Smooth muscle cell (in vitro differentiated cells): ENCODE results near the gene TNFAIP8L3. TPM values are rescaled to one million over a fixed set of nuclear protein-coding genes. Genes with fewer than 3 reads are reported as not detected.

Experiments used
- DNase-seq: peaks from one replicate; lab custom pipeline; 2025; ENCODE audit not compliant: unreplicated experiment; lab: John Stamatoyannopoulos, UW
- H2AFZ ChIP-seq: fragments of 200-600 bp; sonication (generic); 2 replicates; pipeline ENCODE4 v1.6.0; 2016; ENCODE audit warnings: antibody characterized with exemption, low read depth, mild to moderate bottlenecking
- H3F3A ChIP-seq: fragments of 200-600 bp; sonication (generic); 2 replicates; pipeline ENCODE4 v1.6.0; 2017; ENCODE audit warnings: antibody characterized with exemption, low read depth
- H3K27ac ChIP-seq: fragments of 200-600 bp; sonication (generic); 2 replicates; pipeline ENCODE4 v1.5.1; 2016; ENCODE audit warnings: low read depth, mild to moderate bottlenecking
- H3K27me3 ChIP-seq: fragments of 200-600 bp; sonication (generic); 2 replicates; pipeline ENCODE4 v1.6.1; 2016; ENCODE audit warnings: low read depth, mild to moderate bottlenecking
- H3K36me3 ChIP-seq: fragments of 200-600 bp; sonication (generic); 2 replicates; pipeline ENCODE4 v1.5.1; 2016; ENCODE audit warnings: low read depth
- H3K4me1 ChIP-seq: fragments of 200-600 bp; sonication (generic); 2 replicates; pipeline ENCODE4 v1.5.1; 2016; ENCODE audit warnings: low read depth
- H3K4me2 ChIP-seq: fragments of 200-600 bp; sonication (generic); 2 replicates; pipeline ENCODE4 v1.6.0; 2016; ENCODE audit warnings: mild to moderate bottlenecking
- H3K4me3 ChIP-seq: fragments of 200-600 bp; sonication (generic); 2 replicates; pipeline ENCODE4 v1.5.1; 2016; ENCODE audit warnings: mild to moderate bottlenecking
- H3K79me2 ChIP-seq: fragments of 200-600 bp; sonication (generic); 2 replicates; pipeline ENCODE4 v1.6.0; 2016; ENCODE audit warnings: low read depth, mild to moderate bottlenecking
- H3K9ac ChIP-seq: fragments of 200-600 bp; sonication (generic); 2 replicates; pipeline ENCODE4 v1.6.0; 2016; ENCODE audit warnings: low read depth
- H3K9me3 ChIP-seq: fragments of 200-600 bp; sonication (generic); replicated peaks from 2 replicates; pipeline ENCODE4 v1.5.1; 2016; ENCODE audit warnings: low read depth
- H4K20me1 ChIP-seq: fragments of 200-600 bp; sonication (generic); 2 replicates; pipeline ENCODE4 v1.6.0; 2016; ENCODE audit warnings: low read depth
- WGBS: methylation state at CpG from one replicate; pipeline ENCODE4 v1.1.7; 2016; ENCODE audit warnings: low lambda C conversion rate; 5-methylcytosine and 5-hydroxymethylcytosine counted together
- polyA plus RNA-seq: library from polyadenylated mRNA; unstranded; fragments of >200 nt; fragmentation: Nextera tagmentation; extraction: Ambion mirVana; gene quantifications from 2 replicates; pipeline ENCODE4 v1.2.1, GENCODE V29; 2016
- total RNA-seq: library from RNA; depleted of rRNA; stranded (reverse); fragments of >200 nt; gene quantifications from 2 replicates; pipeline ENCODE4 v1.2.3, GENCODE V29; 2014
- TF ChIP-seq, protein P1 (sequence below): fragments of 200-600 bp; sonication (generic); IDR thresholded peaks from 2 replicates; pipeline ENCODE4 v1.5.1; 2017; ENCODE audit warnings: borderline replicate concordance, mild to moderate bottlenecking, antibody characterized with exemption; ENCODE audit not compliant: insufficient read depth, poor library complexity, severe bottlenecking

The TNFAIP8L3 gene
- total and polyA plus RNA-seq, 2 experiments from 2014 or later = not detected

DNA sequence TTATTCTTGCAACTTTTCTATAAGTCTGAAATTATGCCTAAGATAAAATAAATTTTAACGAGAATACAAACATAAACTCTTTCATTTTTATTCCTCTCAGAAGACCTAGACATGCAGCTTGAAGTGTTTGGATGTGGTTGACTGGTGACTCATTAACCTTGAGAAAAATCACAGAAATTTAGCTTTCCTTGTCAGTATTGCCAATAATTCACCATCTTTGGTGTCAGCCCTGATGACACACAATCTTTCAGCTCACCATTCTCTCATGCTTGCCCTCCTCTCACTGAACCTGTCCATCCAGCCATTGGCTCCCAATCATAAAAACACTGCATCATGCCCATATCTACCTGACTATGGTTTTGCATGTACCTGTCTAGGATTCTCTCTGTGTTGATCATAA lies 22.6 kb upstream of the TNFAIP8L3 start:
- no peaks in the 10 kb centered on the region for H3K27me3 ChIP-seq
- H3K4me3 ChIP-seq = no peak overlapping the region
- H3K79me2 ChIP-seq = no peaks in the 10 kb centered on the region
- 89% methylated on average over 1 of the region's 1 CpG for WGBS
- no peak overlapping the region for H3K4me2 ChIP-seq
- H2AFZ ChIP-seq = no peak overlapping the region
- TF ChIP-seq, protein P1, sequence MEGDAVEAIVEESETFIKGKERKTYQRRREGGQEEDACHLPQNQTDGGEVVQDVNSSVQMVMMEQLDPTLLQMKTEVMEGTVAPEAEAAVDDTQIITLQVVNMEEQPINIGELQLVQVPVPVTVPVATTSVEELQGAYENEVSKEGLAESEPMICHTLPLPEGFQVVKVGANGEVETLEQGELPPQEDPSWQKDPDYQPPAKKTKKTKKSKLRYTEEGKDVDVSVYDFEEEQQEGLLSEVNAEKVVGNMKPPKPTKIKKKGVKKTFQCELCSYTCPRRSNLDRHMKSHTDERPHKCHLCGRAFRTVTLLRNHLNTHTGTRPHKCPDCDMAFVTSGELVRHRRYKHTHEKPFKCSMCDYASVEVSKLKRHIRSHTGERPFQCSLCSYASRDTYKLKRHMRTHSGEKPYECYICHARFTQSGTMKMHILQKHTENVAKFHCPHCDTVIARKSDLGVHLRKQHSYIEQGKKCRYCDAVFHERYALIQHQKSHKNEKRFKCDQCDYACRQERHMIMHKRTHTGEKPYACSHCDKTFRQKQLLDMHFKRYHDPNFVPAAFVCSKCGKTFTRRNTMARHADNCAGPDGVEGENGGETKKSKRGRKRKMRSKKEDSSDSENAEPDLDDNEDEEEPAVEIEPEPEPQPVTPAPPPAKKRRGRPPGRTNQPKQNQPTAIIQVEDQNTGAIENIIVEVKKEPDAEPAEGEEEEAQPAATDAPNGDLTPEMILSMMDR = no peak
- DNase-seq = no peak
- H3K36me3 ChIP-seq = no peaks in the 10 kb centered on the region
- H4K20me1 ChIP-seq = no peaks in the 10 kb centered on the region
- H3K9me3 ChIP-seq = no peaks in the 10 kb centered on the region
- H3K4me1 ChIP-seq = no peaks in the 10 kb centered on the region
- H3K27ac ChIP-seq = no peak overlapping the region
- H3F3A ChIP-seq = no peaks in the 10 kb centered on the region
- H3K9ac ChIP-seq = no peak overlapping the region

DNA sequence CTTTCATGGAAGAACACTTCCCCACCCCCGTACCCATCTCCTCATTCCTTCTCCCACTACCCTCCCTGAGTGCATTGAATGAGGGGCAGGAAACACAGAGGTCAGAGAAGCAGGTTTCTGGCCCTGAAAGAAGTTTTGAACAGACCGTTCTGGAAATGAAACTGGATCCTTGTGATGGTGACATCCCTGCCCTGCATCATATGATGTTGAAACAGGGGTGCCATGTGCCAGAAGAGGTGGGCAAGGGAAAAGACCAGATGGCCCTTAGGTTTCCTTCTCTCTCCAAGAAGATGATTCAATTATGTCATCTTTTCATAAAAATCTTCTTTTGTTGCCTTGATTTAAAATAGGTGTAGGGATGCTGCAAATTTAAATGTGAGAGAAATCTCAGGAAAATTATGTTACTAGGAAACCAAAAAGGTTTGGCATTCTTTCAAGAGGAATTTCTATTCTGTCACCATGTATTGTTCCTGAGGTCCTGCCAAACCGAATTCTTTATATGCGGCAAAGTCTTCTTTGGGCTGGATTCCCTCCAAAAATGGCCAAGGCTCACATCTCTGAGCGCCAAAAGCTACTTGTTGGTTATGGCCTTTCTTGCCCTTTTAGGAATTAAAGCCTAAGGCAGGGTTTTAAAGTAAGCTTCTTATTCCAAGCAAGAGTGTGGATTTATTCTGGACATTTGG lies 19.9 kb upstream of the TNFAIP8L3 start:
- 79% methylated on average over 5 of the region's 5 CpGs for WGBS
- no peak for DNase-seq

DNA sequence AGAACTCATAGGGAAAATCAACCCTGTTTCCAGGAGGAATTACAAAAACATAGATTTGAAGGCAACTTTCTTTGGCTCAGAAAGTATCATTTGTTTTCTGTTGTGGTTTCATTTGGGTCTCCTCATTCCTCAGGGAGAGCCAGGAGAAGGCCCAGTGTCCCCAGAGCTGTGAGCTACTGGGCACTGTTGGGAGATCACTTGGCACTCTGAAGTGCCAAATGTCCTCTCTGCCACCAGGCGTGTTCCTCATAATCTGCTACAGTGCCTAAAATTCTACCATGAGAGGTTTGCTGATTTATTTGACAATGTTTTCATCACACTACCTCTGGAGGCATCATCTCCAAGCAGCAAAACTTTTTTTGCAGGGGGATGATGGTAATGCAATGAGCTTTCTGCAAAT lies 17.4 kb upstream of the TNFAIP8L3 start:
- Histone ChIP-seq H2AFZ (no peak overlapping the region), H3F3A (no peaks in the 10 kb centered on the region), H3K79me2 (no peaks in the 10 kb centered on the region), H3K9me3 (no peaks in the 10 kb centered on the region), H3K27me3 (no peaks in the 10 kb centered on the region), H3K27ac (no peak overlapping the region), H3K4me2 (no peak overlapping the region), H3K9ac (no peak overlapping the region), H3K4me3 (no peak overlapping the region), H3K36me3 (no peaks in the 10 kb centered on the region), H4K20me1 (no peaks in the 10 kb centered on the region), H3K4me1 (no peaks in the 10 kb centered on the region)
- no peak for DNase-seq
- WGBS = 96% methylated on average over 1 of the region's 1 CpG
- TF ChIP-seq, protein P1 = no peak

More for the DNA sequence above, 19.9 kb upstream of the TNFAIP8L3 start:
- H3K9me3 ChIP-seq = no peaks in the 10 kb centered on the region
- no peak overlapping the region for H3K4me3 ChIP-seq
- no peaks in the 10 kb centered on the region for H4K20me1 ChIP-seq
- no peaks in the 10 kb centered on the region for H3K4me1 ChIP-seq
- no peak overlapping the region for H3K9ac ChIP-seq
- TF ChIP-seq, protein P1 = no peak
- no peaks in the 10 kb centered on the region for H3F3A ChIP-seq
- H3K36me3 ChIP-seq = no peaks in the 10 kb centered on the region
- H3K27ac ChIP-seq = no peak overlapping the region
- no peaks in the 10 kb centered on the region for H3K79me2 ChIP-seq
- no peak overlapping the region for H3K4me2 ChIP-seq
- H2AFZ ChIP-seq = no peak overlapping the region
- no peaks in the 10 kb centered on the region for H3K27me3 ChIP-seq

DNA sequence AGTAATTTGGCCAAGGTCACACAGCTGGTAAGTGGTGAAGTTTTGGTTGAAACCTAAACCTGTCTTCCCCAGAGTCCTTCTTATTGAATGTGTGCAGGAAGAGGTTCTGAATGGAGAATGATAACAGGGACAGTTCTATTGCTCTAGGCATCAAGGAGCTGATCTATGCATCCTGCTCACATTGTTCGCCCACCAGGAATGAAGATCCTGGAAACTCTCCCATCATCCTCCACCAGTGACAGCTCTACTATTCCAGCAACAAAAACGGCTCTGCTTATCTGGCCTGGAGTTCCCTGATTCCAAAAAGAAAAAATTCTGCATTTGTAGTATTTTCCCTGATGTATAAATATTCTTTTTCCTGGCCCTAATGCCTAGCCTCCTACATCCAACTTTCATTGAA lies 16.4 kb upstream of the TNFAIP8L3 start:
- TF ChIP-seq, protein P1 = no peak
- Histone ChIP-seq H3K4me1 (no peaks in the 10 kb centered on the region), H4K20me1 (no peaks in the 10 kb centered on the region), H3K9ac (no peak overlapping the region), H3F3A (no peaks in the 10 kb centered on the region), H2AFZ (no peak overlapping the region), H3K4me2 (no peak overlapping the region), H3K27ac (no peak overlapping the region), H3K27me3 (no peaks in the 10 kb centered on the region), H3K36me3 (no peaks in the 10 kb centered on the region), H3K9me3 (no peaks in the 10 kb centered on the region), H3K79me2 (no peaks in the 10 kb centered on the region), H3K4me3 (no peak overlapping the region)
- no peak for DNase-seq
- WGBS = 72% methylated on average over 2 of the region's 2 CpGs
